HG03442 (cell line): ENCODE measurements around the gene NREP.
"Not testable (repeated sequence)": the region's sequence is repeated elsewhere in the genome, so short reads cannot be mapped to it uniquely, and the experiment has no call there.

Experiments
- ATAC-seq: cut with Tn5 transposase; IDR thresholded peaks from one replicate; pipeline ENCODE4 v1.9.1; 2021; ENCODE audit warnings: mild to moderate bottlenecking, moderate library complexity; ENCODE audit not compliant: unreplicated experiment

The NREP gene

DNA sequence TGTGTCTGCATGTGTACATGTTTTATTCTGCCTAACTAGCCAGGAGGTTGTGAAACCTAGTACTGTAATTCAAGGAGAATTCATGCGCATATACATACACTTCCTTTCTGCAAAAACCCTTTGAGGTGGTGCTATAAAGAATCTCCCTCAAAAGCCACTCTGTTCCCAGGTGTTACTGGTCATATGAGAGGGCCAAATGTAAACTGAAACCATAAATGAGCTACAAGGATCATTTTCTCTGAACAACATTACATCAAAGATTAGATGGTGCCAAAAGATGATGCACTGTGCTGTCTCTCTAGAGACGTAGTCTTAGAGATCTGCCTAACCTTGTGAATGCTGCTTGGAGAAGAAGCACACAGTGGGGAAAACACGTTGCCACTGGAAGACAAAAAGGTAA, 15.7 kb downstream of the NREP start:
- peak; percentile 66 for ATAC-seq

DNA sequence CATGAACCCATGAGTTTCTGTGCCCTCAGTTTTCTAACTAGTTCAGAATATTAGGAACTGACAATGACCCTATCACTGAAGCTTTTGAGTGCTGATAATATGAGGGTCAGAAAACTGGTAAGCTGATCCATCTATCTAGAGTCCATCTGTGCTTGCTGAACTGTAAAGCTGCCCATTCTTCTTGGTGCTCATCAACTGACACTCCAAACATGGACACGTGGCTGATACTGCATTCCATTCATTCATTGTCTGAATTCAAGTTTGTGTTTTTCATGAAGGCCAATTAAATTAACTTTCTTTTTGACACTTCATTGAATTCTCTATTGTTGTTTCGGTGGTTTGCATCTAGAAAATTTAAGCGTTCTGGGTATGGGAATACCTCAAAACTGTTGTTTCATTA, 17.6 kb downstream of the NREP start:
- no peak for ATAC-seq

DNA sequence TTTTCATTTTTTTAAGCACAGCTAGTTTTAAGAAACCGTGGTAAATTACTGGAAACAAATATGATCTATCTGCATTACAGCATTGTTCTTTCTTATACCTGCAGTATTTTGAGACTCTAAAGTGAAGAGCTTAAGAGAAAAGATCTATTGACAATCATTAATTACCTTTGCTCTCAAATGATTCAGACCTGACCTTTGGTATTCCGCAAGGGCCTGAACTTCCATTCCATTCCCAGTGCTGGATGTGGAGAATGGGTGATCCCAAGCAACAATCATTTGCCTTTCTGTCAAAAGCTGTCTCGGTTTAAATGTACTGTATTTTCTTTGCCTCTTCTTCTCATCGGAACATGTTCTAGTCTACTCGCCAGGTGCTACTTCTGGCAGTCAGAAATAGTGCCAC, 18.9 kb downstream of the NREP start:
- ATAC-seq, result no peak

- ATAC-seq, result no peak
These were observed 19.3 kb downstream of the NREP start for GRCh38 chr5:111737716-111738115.

GRCh38 chr5:111735583-111736270, 21.3 kb downstream of the NREP start:
- no peak for ATAC-seq

DNA sequence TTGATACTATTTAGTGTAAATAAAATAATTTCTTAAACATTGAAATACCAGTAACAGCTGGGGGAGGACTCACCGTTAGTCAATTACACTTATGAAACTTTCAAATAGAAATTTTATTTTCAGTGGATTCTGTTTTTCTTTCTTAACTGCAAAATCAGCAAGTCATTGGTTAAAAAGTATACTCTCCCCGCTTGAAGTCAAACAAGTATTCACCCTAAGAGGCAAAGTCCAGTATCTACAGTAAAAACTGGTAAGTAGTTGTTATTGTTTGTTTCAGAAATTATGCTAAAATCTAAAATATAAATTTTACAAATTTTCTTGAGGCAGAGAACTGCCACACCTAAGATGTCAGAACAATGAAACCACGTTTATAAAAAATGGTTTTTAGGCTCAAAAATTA, 22.4 kb downstream of the NREP start:
- ATAC-seq, result no peak

DNA sequence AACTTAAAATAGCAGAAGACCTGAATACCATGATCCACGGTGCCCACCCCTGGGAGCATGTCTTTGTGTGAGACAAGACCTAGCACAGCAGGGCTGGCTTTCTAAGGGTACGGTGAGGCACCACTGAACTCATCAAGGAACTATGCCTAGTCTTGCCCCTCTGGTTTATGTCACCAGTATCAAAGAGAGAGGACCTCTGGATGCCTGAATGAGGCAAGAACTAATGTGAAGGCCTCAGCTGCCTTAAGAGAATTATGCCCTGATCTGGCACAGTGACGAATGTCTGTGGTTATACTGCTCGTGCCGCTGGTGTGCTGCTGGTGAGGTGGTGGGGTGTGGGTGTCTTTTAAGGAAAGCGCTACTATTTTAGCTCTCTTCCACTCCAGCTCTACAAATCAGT, 23.0 kb downstream of the NREP start:
- ATAC-seq, result no peak

GRCh38 chr5:111733571-111733970, 23.4 kb downstream of the NREP start:
- ATAC-seq, result no peak

- no peak for ATAC-seq
These were observed 25.4 kb downstream of the NREP start for GRCh38 chr5:111731638-111732037.

GRCh38 chr5:111730659-111731382, 26.2 kb downstream of the NREP start:
- no peak for ATAC-seq

GRCh38 chr5:111728941-111729340, 28.1 kb downstream of the NREP start:
- ATAC-seq, result no peak

DNA sequence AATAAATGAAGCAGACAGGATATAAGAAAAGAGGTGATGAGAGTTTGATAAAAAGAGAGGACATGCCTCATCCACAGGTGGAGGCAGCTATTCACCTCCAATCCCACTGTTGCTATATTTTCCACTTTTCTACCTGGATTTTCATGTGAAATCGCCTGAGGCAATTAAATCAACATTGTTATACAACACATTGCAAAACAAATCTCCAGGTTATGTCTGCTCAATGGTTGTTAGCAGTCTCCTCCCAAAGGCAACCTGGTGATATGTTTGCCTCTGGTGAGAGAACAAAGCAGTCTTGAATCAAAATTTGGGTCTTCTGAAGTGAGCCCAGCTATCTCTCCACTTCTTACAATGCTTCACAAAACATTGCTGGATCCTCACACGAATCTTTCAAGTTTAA, 30.0 kb downstream of the NREP start:
- no peak for ATAC-seq

DNA sequence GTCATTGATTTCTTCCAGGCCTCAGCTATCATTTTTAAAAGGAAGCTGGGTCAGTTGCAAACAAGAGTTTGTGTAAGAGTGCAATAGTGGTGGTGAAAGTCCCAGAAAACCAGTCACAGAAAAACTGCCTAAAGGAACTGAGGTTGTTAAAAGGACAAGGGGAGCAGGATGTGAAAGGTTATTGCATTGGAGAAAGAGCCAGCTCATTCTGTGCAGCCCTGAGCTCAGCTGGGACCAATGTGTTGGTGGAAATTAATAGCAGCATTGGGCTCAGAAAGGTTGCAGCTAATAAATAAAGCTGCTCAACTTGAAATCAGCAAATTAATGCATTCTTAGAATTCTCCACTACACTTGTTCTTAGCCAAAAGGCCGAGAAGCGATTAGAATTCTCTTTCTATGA, 34.9 kb downstream of the NREP start:
- no peak for ATAC-seq

DNA sequence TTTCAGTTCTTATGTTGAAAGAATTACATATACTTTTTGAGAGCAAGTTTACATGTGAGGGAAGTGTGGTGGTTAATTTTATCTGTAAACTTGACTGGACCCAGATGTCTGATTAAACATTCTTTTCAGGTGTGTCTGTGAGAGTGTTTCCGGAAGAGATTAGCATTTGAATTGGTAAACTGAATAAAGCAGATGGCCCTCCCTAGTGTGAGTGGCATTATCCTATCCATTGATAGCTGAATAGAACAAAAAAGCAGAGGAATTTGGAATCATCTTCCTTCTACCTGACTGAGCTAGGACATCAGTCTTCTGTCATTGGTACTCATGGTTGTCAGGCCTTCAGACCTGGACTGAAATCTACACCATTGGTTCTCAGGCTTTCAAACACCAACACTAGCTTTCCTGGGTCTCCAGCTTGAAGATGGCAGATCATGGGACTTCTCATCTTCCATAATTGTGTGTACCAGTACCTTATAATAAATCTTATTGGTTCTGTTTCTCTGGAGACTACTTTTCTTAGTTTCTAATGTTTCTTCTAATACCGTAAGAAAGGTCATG, 36.6 kb downstream of the NREP start:
- ATAC-seq, result no peak

GRCh38 chr5:111719773-111720172, 37.2 kb downstream of the NREP start:
- no peak for ATAC-seq

DNA sequence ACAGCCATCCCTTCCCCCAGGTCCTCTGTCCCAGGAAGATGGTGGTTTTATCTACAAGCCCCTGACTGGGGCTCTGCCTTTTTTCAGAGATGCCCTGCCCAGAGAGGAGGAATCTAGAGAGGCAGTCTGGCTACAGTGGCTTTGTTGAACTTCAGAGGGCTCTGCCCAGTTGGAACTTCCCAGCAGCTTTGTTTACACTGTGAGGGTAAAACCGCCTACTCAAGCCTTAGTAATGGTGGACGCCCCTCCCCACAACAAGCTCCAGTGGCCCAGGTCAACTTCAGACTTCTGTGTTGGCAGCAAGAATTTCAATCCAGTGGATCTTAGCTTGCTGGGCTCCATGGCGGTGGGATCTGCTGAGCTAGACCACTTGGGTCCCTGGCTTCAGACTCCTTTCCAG, 40.2 kb downstream of the NREP start:
- ATAC-seq, result not testable (repeated sequence)

DNA sequence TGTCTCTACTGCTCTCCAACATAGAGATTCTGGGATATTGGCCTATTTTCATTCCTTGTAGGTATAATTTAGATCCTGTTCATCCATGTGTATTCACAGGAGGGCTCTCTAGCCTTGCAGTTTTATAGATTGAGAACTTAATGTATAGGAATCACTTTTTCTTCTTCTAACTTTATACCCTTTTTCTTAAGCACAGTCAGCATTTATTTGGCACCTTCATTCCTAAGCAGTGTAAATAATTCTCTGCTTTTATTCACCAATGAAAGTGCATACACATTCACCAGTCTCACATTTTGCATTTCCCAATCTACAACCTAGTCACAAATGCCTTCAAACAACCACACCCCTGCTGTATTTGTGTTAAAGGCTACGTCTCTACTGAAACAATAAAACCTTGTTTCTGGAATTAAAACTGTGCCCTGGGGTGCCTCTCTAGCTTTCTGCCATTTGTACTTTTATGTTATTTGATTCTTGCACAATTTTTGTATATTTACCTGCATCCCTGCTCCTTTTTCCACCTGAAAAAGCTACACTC, 49.3 kb downstream of the NREP start:
- no peak for ATAC-seq

DNA sequence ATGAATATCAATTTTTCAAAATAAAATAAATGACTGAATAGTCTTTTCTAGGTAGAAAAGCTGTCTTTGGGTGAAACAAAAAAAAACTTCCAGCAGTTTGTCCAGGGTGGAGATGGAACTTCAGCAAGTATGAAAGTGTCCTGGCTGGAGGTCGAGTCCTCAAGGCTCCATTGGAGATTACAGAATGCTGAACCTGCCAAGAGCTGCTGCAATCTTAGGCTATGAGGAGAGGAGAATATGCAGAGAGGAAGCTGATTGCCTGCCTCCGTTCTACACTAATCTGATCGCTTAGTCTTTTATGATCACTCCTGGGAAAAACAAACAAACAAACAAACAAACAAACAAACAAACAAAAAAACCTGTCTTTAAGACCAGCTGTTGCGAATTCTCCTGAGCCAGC, 50.6 kb downstream of the NREP start:
- no peak for ATAC-seq

DNA sequence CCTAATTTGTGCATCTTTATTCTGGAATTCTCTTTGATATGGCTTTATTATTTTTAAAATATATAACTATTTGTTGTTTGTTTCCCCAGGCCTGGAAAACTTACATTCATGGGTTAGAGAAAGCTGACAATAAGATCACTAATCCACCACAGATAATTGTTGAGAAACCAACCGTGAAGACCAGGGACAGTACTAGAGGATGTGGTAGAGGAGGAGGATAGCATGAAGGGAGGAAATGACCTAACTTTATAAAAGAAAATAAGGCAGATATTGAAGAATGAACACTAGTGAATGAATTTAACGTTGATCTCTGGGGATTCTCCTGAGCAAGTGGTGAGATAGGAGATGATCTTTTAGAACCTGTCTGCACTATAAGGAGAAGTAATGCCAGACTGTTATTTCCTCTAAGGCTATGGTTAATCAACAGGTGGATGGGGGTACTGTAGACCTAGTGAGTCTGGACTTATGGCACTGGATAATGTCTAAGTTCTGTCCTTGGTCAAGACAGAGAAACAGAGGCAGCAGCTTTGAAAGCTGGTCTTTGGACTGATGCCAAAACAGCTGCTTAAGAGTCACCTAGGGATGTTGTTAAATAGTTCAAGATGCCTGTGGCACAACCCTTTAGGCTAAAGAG, 52.4 kb downstream of the NREP start:
- ATAC-seq, result no peak

- ATAC-seq, result peak; percentile 97
These were observed 53.3 kb downstream of the NREP start for GRCh38 chr5:111703662-111704061.

DNA sequence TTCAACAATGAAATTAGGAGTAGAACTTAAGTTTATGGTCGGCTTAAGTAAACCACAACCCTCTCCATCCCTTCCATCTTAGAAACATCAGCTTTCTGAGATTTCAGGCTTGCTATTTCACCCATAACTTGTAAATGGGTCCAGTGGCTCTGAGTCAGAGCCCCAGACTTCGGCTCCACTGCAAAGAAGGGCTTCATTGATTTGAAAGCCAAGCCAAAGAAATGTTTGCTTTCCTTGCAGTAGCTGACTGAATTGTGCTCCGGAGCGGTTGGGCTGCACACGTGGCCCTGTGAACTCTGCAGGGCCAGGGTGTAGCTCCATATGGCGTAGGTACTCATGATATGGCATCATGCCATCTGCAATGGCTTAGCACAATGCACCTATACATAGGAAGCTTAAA, 57.0 kb downstream of the NREP start:
- ATAC-seq, result no peak

GRCh38 chr5:111699324-111699723, 57.7 kb downstream of the NREP start:
- ATAC-seq, result no peak
